ENCODE data around the gene VN1R5.

The VN1R5 gene

DNA sequence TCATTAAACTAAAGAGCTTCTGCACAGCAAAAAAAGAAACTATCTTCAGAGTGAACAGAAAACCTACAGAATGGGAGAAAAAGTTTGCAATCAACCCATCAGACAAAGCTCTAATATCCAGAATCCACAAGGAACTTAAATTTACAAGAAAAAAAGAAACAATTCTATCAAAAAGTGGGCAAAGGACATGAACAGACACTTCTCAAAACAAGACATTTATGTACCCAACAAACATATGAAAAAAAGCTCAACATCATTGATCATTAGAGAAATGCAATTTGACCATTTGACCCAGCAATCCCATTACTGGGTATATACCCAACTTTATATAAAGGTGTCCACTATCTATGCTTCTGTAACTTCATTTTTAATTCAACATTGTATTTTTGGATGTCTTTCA lies 31.1 kb upstream of the VN1R5 start:
- H3K4me1 ChIP-seq (ENCODE audit: control insufficient read depth, insufficient read depth, low read length) = no peaks in the 10 kb centered on the region
- DNase-seq (ENCODE audit: low read depth) = no peak
- no peaks in the 10 kb centered on the region for H3K27me3 ChIP-seq (replicated peaks; ENCODE audit: control insufficient read depth, insufficient read depth, low read length)
- H3K4me3 ChIP-seq (ENCODE audit: low read length) = no peak overlapping the region
- peaks cover 35% of the 10 kb centered on the region for H3K9me3 ChIP-seq (ENCODE audit: control insufficient read depth, low read length)
- H3K36me3 ChIP-seq (ENCODE audit: control insufficient read depth, insufficient read depth, low read length, severe bottlenecking) = no peaks in the 10 kb centered on the region
- H3K9ac ChIP-seq (ENCODE audit: low read length) = no peak overlapping the region

DNA sequence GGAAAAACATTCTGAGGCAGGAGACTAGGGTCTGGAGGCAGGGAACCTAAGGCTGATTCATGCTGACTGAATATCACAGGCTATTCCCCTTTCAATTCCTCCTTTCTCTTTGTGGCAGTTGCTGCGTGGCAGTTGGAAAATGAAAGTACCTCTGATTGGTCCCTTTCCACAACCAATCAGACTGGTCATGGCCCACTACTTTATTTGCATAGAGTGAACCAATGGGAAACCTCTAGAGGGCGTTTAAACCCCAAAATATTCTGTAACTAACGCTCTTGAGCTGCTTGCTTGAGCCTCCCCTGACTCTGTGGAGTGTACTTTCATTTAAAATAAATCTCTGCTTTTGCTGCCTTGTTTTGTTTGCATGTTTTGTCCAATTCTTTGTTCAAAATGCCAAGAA lies 27.7 kb upstream of the VN1R5 start:
- DNase-seq (ENCODE audit: low read depth) = no peak
- Histone ChIP-seq H3K27me3 (replicated peaks; ENCODE audit: control insufficient read depth, insufficient read depth, low read length) (no peaks in the 10 kb centered on the region), H3K9ac (ENCODE audit: low read length) (no peak overlapping the region), H3K4me1 (ENCODE audit: control insufficient read depth, insufficient read depth, low read length) (no peaks in the 10 kb centered on the region), H3K36me3 (ENCODE audit: control insufficient read depth, insufficient read depth, low read length, severe bottlenecking) (no peaks in the 10 kb centered on the region), H3K9me3 (ENCODE audit: control insufficient read depth, low read length) (peaks cover 37% of the 10 kb centered on the region), H3K4me3 (ENCODE audit: low read length) (no peak overlapping the region)

DNA sequence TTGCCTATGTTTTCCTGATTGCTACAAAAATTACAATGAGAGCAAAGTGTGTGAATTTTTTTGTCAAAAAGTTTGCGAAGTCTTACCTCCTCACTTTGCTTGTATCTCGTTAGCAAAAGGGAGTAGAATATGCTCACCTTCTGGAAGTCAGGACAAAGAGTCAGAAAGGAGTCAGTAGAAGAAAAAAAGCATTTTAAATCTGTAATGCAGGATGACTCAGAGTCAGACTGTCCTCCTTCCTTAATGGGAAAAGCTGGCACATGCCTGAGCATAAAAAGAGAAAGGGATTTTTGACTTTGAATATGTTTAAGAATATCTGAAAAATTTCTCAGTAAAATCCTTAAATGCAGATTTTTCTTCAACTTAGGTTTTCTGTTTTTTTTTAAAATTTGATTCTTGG lies 14.2 kb upstream of the VN1R5 start:
- no peak overlapping the region for H3K9ac ChIP-seq (ENCODE audit: low read length)

DNA sequence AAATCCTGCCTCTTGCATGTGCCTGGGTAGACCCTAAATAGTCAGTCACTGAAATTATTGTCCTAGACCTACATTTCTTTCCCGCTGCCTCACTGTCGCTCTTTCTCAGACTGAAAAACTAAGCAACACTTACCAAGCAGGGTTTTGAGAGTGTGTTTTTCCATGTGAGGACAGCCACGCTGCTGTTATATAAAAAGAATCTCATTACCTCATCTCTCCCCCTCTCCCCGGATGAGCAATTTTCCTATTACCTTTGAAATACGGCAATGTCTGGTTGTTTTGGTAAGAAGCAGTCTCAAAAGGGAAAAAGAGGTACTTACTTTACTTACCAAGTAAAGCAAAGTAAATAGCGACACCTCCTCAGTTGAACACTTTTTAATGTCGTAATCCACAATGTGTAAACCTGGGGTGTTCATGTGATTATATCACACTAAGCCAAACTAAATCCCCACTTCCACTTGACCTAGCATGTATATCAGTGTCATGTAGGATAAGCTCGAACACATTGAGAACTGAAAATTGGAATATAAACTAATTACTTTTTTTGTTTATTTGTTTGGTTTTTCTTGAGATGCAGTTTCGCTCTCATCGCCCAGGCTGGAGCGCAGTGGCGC lies 12.2 kb upstream of the VN1R5 start:
- no peaks in the 10 kb centered on the region for H3K4me1 ChIP-seq (ENCODE audit: control insufficient read depth, insufficient read depth, low read length)
- peaks cover 4% of the 10 kb centered on the region for H3K9me3 ChIP-seq (ENCODE audit: control insufficient read depth, low read length)
- H3K27me3 ChIP-seq (replicated peaks; ENCODE audit: control insufficient read depth, insufficient read depth, low read length) = no peaks in the 10 kb centered on the region
- no peak overlapping the region for H3K4me3 ChIP-seq (ENCODE audit: low read length)
- H3K36me3 ChIP-seq (ENCODE audit: control insufficient read depth, insufficient read depth, low read length, severe bottlenecking) = no peaks in the 10 kb centered on the region
- no peak for DNase-seq (ENCODE audit: low read depth)
- no peak overlapping the region for H3K9ac ChIP-seq (ENCODE audit: low read length)

More for the DNA sequence above, 14.2 kb upstream of the VN1R5 start:
- H3K36me3 ChIP-seq (ENCODE audit: control insufficient read depth, insufficient read depth, low read length, severe bottlenecking) = no peaks in the 10 kb centered on the region
- no peak overlapping the region for H3K4me3 ChIP-seq (ENCODE audit: low read length)
- DNase-seq (ENCODE audit: low read depth) = peak; percentile 9
- no peaks in the 10 kb centered on the region for H3K27me3 ChIP-seq (replicated peaks; ENCODE audit: control insufficient read depth, insufficient read depth, low read length)
- peaks cover 10% of the 10 kb centered on the region for H3K9me3 ChIP-seq (ENCODE audit: control insufficient read depth, low read length)
- no peaks in the 10 kb centered on the region for H3K4me1 ChIP-seq (ENCODE audit: control insufficient read depth, insufficient read depth, low read length)

DNA sequence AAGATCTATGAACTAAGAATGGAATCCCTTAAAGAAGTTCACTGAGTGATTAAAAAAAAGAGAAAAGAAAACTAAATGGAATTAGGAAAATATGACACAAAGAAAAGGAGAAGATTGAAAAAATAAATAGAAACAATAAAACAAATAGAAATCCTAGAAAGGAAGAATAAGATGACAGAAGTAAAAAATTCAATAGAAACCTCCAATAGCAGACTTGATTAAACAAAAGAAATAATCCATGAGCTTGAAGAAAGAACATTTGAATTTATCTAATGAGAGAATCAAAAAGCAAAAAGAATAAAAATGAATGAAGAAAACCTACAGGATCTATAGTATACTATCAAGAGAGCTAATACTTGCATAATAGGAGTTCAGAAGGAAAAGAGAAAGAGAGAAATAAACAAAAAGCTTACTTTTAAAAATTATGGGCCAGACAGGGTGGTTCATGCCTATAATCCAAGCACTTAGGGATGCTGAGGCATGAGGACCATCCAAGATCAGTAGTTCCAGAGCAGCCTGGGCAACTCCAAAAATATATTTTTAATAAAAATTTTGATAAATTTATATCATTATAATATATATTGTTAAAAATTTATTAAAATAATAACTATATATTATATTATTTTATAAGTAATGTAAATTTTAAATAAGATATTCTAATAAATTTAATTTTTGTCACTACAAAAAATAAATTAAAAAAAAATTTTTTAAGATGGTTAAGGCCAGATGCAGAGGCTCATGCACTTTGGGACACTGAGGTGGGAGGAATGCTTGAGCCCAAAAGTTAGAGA lies 9.4 kb upstream of the VN1R5 start:
- DNase-seq (ENCODE audit: low read depth) = no peak
- Histone ChIP-seq H3K36me3 (ENCODE audit: control insufficient read depth, insufficient read depth, low read length, severe bottlenecking) (no peaks in the 10 kb centered on the region), H3K4me1 (ENCODE audit: control insufficient read depth, insufficient read depth, low read length) (no peaks in the 10 kb centered on the region), H3K27me3 (replicated peaks; ENCODE audit: control insufficient read depth, insufficient read depth, low read length) (no peaks in the 10 kb centered on the region), H3K9me3 (ENCODE audit: control insufficient read depth, low read length) (peaks cover 4% of the 10 kb centered on the region), H3K9ac (ENCODE audit: low read length) (no peak overlapping the region), H3K4me3 (ENCODE audit: low read length) (no peak overlapping the region)

DNA sequence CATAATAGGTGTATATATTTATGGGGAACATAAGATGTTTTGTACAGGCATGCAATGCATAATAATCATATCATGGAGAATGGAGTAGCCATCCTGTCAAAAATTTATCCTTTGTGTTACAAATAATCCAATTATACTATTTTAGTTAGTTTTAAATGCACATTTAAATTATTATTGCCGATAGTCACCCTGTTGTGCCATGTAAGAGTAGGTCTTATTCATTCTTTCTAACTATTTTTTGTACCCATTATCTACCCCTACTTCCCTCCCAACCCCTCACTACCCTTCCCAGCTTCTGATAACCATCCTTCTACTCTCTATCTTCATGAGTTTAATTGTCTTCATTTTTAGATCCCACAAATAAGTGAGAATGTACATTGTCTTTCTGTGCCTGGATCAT lies 8.3 kb upstream of the VN1R5 start:
- Histone ChIP-seq H3K4me3 (ENCODE audit: low read length) (no peak overlapping the region), H3K9me3 (ENCODE audit: control insufficient read depth, low read length) (peaks cover 10% of the 10 kb centered on the region)
- no peak for DNase-seq (ENCODE audit: low read depth)

DNA sequence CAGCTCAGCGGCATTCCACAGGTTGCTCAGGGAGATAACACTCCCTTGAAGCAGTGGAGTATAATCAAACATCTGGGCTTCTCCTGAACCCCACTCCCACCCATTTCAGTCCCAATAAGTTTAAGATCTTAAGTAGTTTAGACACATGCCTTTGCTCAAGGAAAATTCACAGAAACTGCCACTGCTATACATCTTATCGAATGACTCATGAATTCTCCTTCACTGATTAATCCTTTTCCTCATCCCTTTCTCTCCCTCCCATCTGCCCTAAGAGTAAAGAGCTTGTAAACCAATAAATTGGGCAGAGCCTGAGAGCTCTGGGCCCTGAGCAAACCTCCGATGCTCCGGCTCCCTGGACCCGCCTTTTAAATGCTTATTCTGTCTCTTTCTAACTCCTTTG lies 10.2 kb downstream of the VN1R5 start:
- H3K4me1 ChIP-seq (ENCODE audit: control insufficient read depth, insufficient read depth, low read length) = no peaks in the 10 kb centered on the region
- no peaks in the 10 kb centered on the region for H3K36me3 ChIP-seq (ENCODE audit: control insufficient read depth, insufficient read depth, low read length, severe bottlenecking)
- H3K27me3 ChIP-seq (replicated peaks; ENCODE audit: control insufficient read depth, insufficient read depth, low read length) = no peaks in the 10 kb centered on the region
- H3K4me3 ChIP-seq (ENCODE audit: low read length) = no peak overlapping the region
- no peak overlapping the region for H3K9ac ChIP-seq (ENCODE audit: low read length)
- H3K9me3 ChIP-seq (ENCODE audit: control insufficient read depth, low read length) = peaks cover 8% of the 10 kb centered on the region
- DNase-seq (ENCODE audit: low read depth) = no peak

More for the DNA sequence above, 8.3 kb upstream of the VN1R5 start:
- H3K36me3 ChIP-seq (ENCODE audit: control insufficient read depth, insufficient read depth, low read length, severe bottlenecking) = no peaks in the 10 kb centered on the region
- no peaks in the 10 kb centered on the region for H3K4me1 ChIP-seq (ENCODE audit: control insufficient read depth, insufficient read depth, low read length)
- H3K27me3 ChIP-seq (replicated peaks; ENCODE audit: control insufficient read depth, insufficient read depth, low read length) = no peaks in the 10 kb centered on the region
- H3K9ac ChIP-seq (ENCODE audit: low read length) = no peak overlapping the region

DNA sequence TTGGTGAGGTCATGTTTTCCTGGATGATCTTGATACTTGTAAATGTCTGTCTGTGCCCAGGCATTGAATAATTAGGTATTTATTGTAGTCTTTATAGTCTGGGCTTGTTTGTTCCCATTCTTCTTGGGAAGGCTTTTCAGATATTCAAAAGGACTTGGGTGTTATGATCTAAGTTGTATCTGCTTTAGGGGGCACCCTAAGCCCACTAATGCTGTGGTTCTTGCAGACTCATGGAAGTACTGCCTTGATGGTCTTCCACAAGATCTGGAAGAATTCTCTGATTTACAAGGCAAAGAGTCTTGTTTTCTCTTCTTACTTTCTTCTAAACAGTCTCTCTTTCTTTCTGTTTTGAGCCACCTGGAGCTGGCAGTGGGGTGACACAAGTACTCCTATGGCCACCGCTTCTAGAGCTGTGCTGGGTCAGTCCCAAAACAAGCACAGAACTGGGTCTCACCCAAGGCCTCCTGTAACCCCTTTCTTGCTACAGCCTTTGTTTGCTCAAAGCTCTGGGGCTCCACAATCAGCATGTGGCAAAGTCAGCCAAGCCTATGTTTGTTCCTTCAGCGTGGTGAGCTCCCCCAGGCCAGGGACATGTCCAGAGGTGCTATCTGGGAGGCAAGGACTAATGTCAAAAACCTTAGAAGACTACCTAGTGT lies 12.6 kb downstream of the VN1R5 start:
- no peaks in the 10 kb centered on the region for H3K36me3 ChIP-seq (ENCODE audit: control insufficient read depth, insufficient read depth, low read length, severe bottlenecking)
- H3K4me3 ChIP-seq (ENCODE audit: low read length) = no peak overlapping the region
- no peak overlapping the region for H3K9ac ChIP-seq (ENCODE audit: low read length)
- peaks cover 8% of the 10 kb centered on the region for H3K9me3 ChIP-seq (ENCODE audit: control insufficient read depth, low read length)
- DNase-seq (ENCODE audit: low read depth) = no peak
- H3K27me3 ChIP-seq (replicated peaks; ENCODE audit: control insufficient read depth, insufficient read depth, low read length) = no peaks in the 10 kb centered on the region
- no peaks in the 10 kb centered on the region for H3K4me1 ChIP-seq (ENCODE audit: control insufficient read depth, insufficient read depth, low read length)

DNA sequence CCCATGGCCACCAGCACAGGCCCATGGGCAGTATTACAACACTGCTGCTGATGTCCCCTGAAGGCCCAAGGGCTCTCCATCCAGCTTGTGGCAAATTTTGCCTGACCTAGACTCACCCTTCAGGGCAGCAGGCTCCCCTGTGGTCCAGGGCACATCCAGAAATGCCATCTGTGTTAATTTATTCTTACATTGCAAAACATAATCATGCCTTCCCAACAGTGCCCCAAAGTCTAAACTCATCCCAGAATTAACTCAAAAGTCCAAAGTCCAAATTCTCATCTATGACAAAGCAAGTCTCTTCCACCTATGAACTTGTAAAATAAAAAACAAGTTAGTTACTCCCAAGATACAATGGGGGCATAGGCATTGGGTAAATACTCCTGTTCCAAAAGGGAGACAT lies 13.3 kb downstream of the VN1R5 start:
- no peak overlapping the region for H3K9ac ChIP-seq (ENCODE audit: low read length)

DNA sequence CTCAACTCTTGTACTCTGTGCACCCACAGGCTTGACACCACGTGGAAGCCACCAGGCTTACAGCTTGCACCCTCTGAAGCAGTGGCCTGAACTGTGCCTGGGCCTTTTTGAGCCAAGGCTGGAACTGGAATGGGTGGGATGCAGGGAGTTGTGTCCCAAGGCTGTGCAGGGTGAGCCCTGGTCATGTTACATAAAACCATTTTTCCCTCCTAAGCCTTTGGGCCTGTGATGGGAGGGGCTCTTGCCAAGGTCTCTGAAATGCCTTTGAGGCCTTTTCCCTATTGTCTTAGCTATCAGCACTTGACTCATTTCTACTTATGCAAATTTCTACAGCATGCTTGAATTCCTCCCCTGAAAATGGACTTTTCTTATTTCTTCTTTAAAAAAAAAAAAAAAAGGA lies 14.1 kb downstream of the VN1R5 start:
- no peaks in the 10 kb centered on the region for H3K27me3 ChIP-seq (replicated peaks; ENCODE audit: control insufficient read depth, insufficient read depth, low read length)
- no peak overlapping the region for H3K4me3 ChIP-seq (ENCODE audit: low read length)
- peaks cover 8% of the 10 kb centered on the region for H3K9me3 ChIP-seq (ENCODE audit: control insufficient read depth, low read length)
- DNase-seq (ENCODE audit: low read depth) = no peak
- H3K9ac ChIP-seq (ENCODE audit: low read length) = no peak overlapping the region
- H3K4me1 ChIP-seq (ENCODE audit: control insufficient read depth, insufficient read depth, low read length) = no peaks in the 10 kb centered on the region
- no peaks in the 10 kb centered on the region for H3K36me3 ChIP-seq (ENCODE audit: control insufficient read depth, insufficient read depth, low read length, severe bottlenecking)

More for the DNA sequence above, 13.3 kb downstream of the VN1R5 start:
- Histone ChIP-seq H3K27me3 (replicated peaks; ENCODE audit: control insufficient read depth, insufficient read depth, low read length) (no peaks in the 10 kb centered on the region), H3K4me1 (ENCODE audit: control insufficient read depth, insufficient read depth, low read length) (no peaks in the 10 kb centered on the region), H3K9me3 (ENCODE audit: control insufficient read depth, low read length) (peaks cover 8% of the 10 kb centered on the region), H3K36me3 (ENCODE audit: control insufficient read depth, insufficient read depth, low read length, severe bottlenecking) (no peaks in the 10 kb centered on the region), H3K4me3 (ENCODE audit: low read length) (no peak overlapping the region)
- no peak for DNase-seq (ENCODE audit: low read depth)

DNA sequence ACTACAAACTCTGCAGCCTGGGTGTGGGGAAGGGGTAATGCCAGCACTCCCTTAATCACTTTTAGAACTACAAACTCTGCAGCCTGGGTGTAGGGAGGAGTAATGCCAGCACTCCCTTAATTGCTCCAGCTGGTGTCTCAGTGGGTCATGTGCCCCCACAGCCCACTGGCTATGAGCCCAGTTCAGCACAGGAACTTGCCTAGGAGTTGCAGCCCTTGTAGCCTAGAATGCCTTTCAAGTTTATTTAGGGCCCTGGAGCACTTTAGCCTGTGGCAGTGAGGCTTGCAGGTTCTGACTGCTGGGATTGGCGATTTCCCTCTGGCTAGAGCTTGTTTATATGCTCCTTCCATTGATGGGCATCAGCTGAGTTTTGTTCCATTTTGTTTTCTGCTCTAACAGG lies 17.1 kb downstream of the VN1R5 start:
- H3K9me3 ChIP-seq (ENCODE audit: control insufficient read depth, low read length) = peaks cover 8% of the 10 kb centered on the region
- no peak for DNase-seq (ENCODE audit: low read depth)
- H3K4me1 ChIP-seq (ENCODE audit: control insufficient read depth, insufficient read depth, low read length) = no peaks in the 10 kb centered on the region
- H3K9ac ChIP-seq (ENCODE audit: low read length) = no peak overlapping the region
- H3K36me3 ChIP-seq (ENCODE audit: control insufficient read depth, insufficient read depth, low read length, severe bottlenecking) = no peaks in the 10 kb centered on the region
- H3K4me3 ChIP-seq (ENCODE audit: low read length) = no peak overlapping the region
- no peaks in the 10 kb centered on the region for H3K27me3 ChIP-seq (replicated peaks; ENCODE audit: control insufficient read depth, insufficient read depth, low read length)
